Measurements from ENCODE around the gene SLC41A1.
"Not testable (repeated sequence)": the region's sequence is repeated elsewhere in the genome, so short reads cannot be mapped to it uniquely, and the experiment has no call there.

Gene SLC41A1

DNA sequence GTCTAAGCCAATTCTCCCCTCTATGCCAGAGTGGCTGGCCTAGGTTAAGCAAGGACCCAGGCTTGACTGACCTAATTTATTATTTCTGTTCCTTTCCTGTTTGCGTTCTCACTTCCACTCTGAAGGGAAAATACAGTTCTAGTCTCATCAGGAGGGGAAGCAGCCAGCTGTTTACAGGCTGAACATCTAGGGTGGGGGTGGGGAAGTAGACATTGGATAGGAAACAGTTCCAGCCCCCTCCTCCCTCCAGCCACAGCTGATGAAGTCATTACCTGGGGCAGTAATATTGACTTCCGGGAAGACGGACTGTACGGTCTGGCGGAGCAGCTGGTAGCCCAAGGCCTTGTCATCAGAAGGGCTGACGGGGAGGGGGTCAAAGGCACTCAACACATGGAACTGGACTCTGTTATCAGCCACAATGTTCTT, 19.3 kb upstream of the SLC41A1 start:
- DNase-seq (ENCODE audit: low spot score): no peak
- in situ Hi-C loops (cut with MboI; ENCODE audit: low sequenced_read_pairs, unreplicated experiment): no loop called here
- TF ChIP-seq, protein P1, sequence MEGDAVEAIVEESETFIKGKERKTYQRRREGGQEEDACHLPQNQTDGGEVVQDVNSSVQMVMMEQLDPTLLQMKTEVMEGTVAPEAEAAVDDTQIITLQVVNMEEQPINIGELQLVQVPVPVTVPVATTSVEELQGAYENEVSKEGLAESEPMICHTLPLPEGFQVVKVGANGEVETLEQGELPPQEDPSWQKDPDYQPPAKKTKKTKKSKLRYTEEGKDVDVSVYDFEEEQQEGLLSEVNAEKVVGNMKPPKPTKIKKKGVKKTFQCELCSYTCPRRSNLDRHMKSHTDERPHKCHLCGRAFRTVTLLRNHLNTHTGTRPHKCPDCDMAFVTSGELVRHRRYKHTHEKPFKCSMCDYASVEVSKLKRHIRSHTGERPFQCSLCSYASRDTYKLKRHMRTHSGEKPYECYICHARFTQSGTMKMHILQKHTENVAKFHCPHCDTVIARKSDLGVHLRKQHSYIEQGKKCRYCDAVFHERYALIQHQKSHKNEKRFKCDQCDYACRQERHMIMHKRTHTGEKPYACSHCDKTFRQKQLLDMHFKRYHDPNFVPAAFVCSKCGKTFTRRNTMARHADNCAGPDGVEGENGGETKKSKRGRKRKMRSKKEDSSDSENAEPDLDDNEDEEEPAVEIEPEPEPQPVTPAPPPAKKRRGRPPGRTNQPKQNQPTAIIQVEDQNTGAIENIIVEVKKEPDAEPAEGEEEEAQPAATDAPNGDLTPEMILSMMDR (IDR thresholded peaks at IDR 0.05; ENCODE audit: borderline replicate concordance, control extremely low read depth, extremely low read depth, insufficient read depth, missing control alignments): no peak

DNA sequence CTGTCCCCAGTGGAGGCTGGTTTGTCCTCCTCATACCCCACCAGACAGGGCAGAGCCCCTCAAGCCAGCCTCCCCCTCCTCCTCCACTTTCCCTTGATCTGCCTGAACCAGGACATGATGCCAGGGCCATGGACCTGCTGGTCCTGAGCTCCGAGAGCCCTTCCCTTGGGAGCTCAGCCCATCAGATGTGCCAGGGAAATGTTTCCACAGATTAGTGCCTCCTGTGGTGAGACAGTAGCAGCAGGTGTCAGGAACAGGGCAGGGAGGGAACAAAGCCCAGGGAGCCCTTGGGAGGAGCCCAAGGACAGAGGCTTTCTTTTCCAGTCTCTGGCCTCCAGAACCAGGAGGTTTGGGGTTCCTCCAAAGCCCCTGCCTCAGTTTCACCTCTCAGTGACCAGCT, 14.6 kb upstream of the SLC41A1 start:
- in situ Hi-C loops (cut with MboI; ENCODE audit: low sequenced_read_pairs, unreplicated experiment): no loop called here
- DNase-seq (ENCODE audit: low spot score): no peak
- TF ChIP-seq, protein P1 (IDR thresholded peaks at IDR 0.05; ENCODE audit: borderline replicate concordance, control extremely low read depth, extremely low read depth, insufficient read depth, missing control alignments): no peak

DNA sequence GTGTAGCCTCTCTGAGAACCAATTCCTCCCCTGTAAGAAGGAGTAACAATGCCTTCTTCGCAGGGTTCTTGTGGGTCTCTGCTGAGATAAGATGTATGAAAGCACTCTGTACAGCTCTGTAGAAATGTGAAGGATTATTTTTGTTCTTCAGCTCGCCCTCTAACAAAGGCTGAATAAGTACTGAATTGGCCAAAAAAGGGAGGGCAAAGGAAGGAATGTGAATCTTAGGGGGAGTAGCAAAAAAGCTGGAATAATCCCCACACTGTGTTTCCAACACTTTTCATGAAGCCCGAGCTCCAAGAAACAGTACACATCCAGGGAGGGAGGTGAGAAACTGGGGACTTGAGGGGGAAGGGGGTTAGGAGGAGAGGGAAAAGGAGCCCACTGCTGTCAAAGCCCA, 14.0 kb upstream of the SLC41A1 start:
- TF ChIP-seq, protein P1 (IDR thresholded peaks at IDR 0.05; ENCODE audit: borderline replicate concordance, control extremely low read depth, extremely low read depth, insufficient read depth, missing control alignments): no peak
- in situ Hi-C loops (cut with MboI; ENCODE audit: low sequenced_read_pairs, unreplicated experiment): no loop called here
- DNase-seq (ENCODE audit: low spot score): no peak

DNA sequence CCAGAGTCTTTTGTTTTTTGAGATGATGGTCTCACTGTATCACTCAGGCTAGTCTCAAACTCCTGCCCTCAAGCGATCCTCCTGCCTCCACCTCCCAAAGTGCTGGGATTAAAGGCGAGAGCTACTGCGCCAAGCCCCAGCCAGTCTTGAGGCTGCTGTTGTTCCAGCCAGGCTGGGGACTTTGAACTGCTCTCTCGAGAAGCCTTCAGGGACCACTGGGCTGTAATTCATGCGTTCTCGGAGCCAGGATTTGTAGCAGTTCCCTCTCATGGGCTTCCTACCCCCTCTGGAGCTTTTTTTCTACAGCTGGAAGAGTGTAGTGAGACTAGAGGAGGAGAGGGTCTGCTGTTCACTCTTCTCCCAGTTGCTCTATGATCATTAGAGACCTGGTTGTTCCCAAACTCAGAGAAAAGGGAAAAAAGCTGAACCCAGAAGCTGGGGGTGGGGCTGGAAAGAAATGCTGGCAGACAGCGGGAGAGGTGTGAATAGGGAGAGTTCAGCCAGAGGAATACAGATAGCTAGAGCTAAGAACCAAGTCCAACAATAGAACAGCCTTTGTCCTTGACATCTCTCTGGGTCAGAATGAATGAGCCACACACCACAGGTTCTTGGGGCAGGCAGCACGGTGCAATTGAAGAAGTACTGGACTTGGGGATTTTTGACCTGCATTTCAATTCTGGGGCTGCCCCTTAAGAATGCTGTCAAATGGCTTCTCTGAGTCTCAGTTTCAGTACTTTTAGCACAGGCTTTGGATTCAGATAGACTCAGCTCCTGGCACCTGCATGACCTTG, 13.2 kb upstream of the SLC41A1 start:
- in situ Hi-C loops (cut with MboI; ENCODE audit: low sequenced_read_pairs, unreplicated experiment): no loop called here
- no peak for DNase-seq (ENCODE audit: low spot score)
- TF ChIP-seq, protein P1 (IDR thresholded peaks at IDR 0.05; ENCODE audit: borderline replicate concordance, control extremely low read depth, extremely low read depth, insufficient read depth, missing control alignments): no peak

DNA sequence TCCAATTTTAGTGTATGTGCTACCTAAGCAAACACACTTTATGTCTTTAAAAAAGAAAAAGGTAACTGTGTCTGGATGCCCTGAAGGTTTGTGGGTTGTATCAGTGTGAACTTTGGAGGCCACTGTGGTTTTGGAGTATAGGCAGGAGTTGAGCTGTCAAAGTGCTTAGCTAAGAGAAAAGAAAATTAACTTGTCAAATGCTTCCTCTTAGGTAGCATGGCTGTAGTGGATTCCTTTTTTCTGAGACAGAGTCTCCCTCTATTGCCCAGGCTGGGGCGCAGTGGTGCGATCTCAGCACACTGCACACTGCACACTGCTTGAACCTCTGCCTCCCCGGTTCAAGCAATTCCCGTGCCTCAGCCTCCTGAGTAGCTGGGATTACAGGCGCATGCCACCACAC, 11.2 kb upstream of the SLC41A1 start:
- TF ChIP-seq, protein P1 (IDR thresholded peaks at IDR 0.05; ENCODE audit: borderline replicate concordance, control extremely low read depth, extremely low read depth, insufficient read depth, missing control alignments): no peak
- no peak for DNase-seq (ENCODE audit: low spot score)
- in situ Hi-C loops (cut with MboI; ENCODE audit: low sequenced_read_pairs, unreplicated experiment): no loop called here

DNA sequence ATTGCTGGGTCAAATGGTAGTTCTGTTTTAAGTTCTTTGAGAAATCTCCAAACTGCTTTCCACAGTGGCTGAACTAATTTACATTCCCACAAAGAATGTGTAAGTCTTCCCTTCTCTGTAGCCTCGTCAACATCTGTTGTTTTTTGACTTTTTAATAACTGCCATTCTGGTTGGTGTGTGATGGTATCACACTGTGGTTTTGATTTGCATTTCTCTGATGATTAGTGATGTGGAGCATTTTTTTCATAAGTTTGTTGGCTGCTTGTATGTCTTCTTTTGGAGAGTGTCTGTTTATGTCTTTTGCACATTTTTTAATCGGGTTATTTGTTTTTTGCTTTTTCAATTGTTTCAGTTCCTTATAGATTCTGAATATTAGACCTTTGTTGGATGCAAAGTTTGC, 10.3 kb upstream of the SLC41A1 start:
- DNase-seq (ENCODE audit: low spot score); in situ Hi-C loops (cut with MboI; ENCODE audit: low sequenced_read_pairs, unreplicated experiment): not testable (repeated sequence)

DNA sequence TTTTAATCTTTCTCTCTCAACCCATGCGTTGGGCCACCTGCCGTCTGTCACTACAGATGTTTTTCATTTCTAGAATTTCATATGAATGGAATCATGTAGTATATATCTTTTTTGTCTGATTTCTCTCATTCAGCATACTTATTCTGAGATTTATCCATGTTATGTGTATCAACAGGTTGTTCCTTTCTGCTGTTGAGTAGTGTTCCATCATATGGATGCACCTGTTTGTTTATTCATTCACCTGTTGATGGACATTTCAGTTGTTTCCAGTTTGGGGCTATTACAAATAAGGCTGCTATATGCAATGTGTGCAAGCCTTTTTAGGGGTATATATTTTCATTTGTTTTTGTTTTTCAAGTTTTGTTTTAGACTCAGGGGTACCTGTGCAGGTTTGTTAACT, 9.4 kb upstream of the SLC41A1 start:
- in situ Hi-C loops (cut with MboI; ENCODE audit: low sequenced_read_pairs, unreplicated experiment): no loop called here
- TF ChIP-seq, protein P1 (IDR thresholded peaks at IDR 0.05; ENCODE audit: borderline replicate concordance, control extremely low read depth, extremely low read depth, insufficient read depth, missing control alignments): no peak
- DNase-seq (ENCODE audit: low spot score): no peak
